Measurements from ENCODE around the gene C16orf89. TPM values are rescaled to one million over a fixed set of nuclear protein-coding genes. Genes with fewer than 3 reads are reported as not detected.

The C16orf89 gene
- total RNA-seq, 1 experiment from 2014 or later: not detected

Other genes with a start within 250 kb of the C16orf89 start
- 65.2 and 81.2 TPM in 2 replicates for gene GLYR1, start 218.7 kb downstream of the C16orf89 start, total RNA-seq (2014; rRNA removed; shearing (Covaris generic); ENCODE audit: low replicate concordance)
- gene UBN1, start 218.5 kb downstream of the C16orf89 start, total RNA-seq (2014; rRNA removed; shearing (Covaris generic); ENCODE audit: low replicate concordance): 17.5 and 22.2 TPM in 2 replicates
- gene PPL, start 128.8 kb downstream of the C16orf89 start, total RNA-seq (2014; rRNA removed; shearing (Covaris generic); ENCODE audit: low replicate concordance): 10.2 and 11.5 TPM in 2 replicates
- under 0.01 and 0.03 TPM in 2 replicates for gene SEC14L5, start 107.6 kb downstream of the C16orf89 start, total RNA-seq (2014; rRNA removed; shearing (Covaris generic); ENCODE audit: low replicate concordance)
- 51.4 and 197 TPM in 2 replicates for gene NAGPA, start 32.0 kb downstream of the C16orf89 start, total RNA-seq (2014; rRNA removed; shearing (Covaris generic); ENCODE audit: low replicate concordance)
- 39.2 and 40.2 TPM in 2 replicates for gene ALG1, start 5.9 kb upstream of the C16orf89 start, total RNA-seq (2014; rRNA removed; shearing (Covaris generic); ENCODE audit: low replicate concordance)
- 26.2 and 28.2 TPM in 2 replicates for gene EEF2KMT, start 31.8 kb upstream of the C16orf89 start, total RNA-seq (2014; rRNA removed; shearing (Covaris generic); ENCODE audit: low replicate concordance)